Epithelial cell of proximal tubule (primary cell): ENCODE results near the gene C1QL1. TPM values are rescaled to one million over a fixed set of nuclear protein-coding genes. Genes with fewer than 3 reads are reported as not detected.
A peak's percentile ranks its signal among the peaks of the same experiment; 100 is the strongest.

Source experiments
- DNase-seq: peaks from one replicate; pipeline ENCODE4 v3.0.0-alpha.2; 2011; ENCODE audit warnings: low read depth
- H3K4me3 ChIP-seq: 2 replicates; pipeline ENCODE4 v1.5.1; 2011; ENCODE audit warnings: low read depth, mild to moderate bottlenecking, low read length
- CTCF ChIP-seq: conservative IDR thresholded peaks from 2 replicates; pipeline ENCODE4 v1.5.1; 2012; ENCODE audit warnings: low read depth, mild to moderate bottlenecking, low read length
- total RNA-seq: library from RNA; depleted of rRNA; stranded (reverse); fragments of >200 nt; gene quantifications from 2 replicates; pipeline ENCODE4 v1.2.3, GENCODE V29; 2015

C1QL1 gene
- 0.22 TPM in 1 of 2 replicates, not detected in the other for total RNA-seq

- no peak for DNase-seq
- H3K4me3 ChIP-seq = peak within 1 kb of the TSS; percentile 56
- TF ChIP-seq CTCF = peak; percentile 15
These were observed at the start of gene C1QL1 for GRCh38 chr17:44968225-44969143. C1QL1 (minus strand) TSS chr17:44968303; CDS start chr17:44968048, 255 bp downstream.

DNA sequence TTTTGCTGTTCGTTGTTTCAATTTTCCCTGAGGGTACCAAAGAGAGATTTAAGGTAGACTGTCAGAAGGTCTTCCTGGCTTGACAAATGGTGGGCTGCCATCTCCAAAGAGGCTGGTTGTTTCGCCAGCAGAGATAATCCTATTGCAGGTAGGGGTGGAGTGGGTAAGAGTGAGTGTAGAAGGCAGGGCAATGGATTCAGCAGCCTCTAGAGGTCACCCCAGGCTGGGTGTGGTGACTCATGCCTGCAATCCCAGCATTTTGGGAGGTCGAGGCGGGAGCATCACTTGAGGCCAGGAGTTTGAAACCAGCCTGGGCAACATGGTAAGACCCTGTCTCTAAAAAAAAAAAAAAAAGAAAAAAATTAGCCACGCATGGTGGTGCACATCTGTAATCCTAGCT lies 48.7 kb upstream of the C1QL1 start:
- DNase-seq = no peak
- H3K4me3 ChIP-seq = no peak overlapping the region
- peak; percentile 49 for TF ChIP-seq CTCF

GRCh38 chr17:45016237-45016636 lies 48.1 kb upstream of the C1QL1 start:
- no peak for DNase-seq
- TF ChIP-seq CTCF = no peak
- no peak overlapping the region for H3K4me3 ChIP-seq

GRCh38 chr17:45013021-45013997 lies 45.2 kb upstream of the C1QL1 start:
- TF ChIP-seq CTCF = no peak
- no peak overlapping the region for H3K4me3 ChIP-seq
- DNase-seq = no peak

DNA sequence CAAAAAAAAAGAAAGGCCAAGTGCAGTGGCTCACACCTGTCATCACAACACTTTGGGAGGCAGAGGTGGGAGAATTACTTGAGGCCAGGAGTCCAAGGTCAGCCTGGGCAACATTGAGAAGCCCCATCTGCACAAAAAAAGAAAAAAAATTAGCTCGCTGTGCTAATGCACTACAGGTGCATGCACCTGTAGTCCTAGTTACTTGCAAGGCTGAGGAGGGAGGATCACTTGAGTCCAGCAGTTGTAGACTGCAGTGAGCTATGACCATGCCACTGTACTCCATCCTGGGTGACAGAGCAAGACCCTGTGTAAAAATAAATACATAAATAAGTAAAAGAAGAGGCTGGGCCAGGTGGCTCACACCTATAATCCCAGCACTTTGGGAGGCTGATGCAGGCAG lies 43.7 kb upstream of the C1QL1 start:
- no peak overlapping the region for H3K4me3 ChIP-seq
- TF ChIP-seq CTCF = no peak
- no peak for DNase-seq

DNA sequence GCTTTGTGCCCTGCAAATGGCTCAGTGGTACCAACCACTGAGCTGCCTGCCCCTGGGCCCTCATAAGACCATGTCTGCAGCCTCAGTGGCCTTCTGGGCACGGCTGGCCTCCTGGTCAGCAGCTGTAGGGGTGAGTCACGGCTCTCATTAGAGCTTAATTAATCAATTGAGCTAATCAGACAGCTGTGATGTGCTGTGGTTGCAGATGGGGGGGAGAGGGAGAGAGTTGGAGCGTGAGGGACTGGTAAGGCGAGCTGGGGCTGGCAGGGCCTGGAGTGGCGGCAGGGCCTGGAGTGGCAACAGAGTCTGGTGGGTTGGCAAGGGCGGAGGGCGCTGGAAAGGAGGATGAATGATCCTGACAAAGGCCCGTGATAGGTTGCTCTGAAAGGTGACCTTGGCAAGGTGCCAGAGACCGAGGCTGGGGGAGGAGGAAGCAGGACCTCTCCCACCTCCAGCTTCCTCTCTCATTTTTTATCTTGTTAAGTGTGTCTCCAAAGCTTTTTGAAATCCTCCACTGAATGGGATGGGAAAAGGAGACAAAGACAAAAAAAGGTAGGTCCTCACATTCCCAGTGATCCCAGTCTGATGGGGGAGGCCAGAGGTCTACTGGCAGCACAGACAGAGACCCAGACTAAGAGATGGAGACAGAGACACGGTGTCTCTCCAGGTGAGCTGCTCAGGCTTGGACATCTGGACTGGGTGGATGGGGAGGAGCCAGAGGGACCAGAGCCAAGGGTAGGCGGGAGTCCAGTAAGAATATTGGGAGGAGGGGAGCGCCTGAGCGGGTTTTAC lies 41.8 kb upstream of the C1QL1 start:
- no peak for DNase-seq
- no peak for TF ChIP-seq CTCF
- no peak overlapping the region for H3K4me3 ChIP-seq
